NCI-H1105 treated with DMSO at 0.1 percent for 48 hours (cell line): ENCODE results near the gene ATP6V0A4.

Experiments
- DNase-seq: peaks from one replicate; lab custom pipeline; 2025; lab: John Stamatoyannopoulos, UW

ATP6V0A4 gene

DNA sequence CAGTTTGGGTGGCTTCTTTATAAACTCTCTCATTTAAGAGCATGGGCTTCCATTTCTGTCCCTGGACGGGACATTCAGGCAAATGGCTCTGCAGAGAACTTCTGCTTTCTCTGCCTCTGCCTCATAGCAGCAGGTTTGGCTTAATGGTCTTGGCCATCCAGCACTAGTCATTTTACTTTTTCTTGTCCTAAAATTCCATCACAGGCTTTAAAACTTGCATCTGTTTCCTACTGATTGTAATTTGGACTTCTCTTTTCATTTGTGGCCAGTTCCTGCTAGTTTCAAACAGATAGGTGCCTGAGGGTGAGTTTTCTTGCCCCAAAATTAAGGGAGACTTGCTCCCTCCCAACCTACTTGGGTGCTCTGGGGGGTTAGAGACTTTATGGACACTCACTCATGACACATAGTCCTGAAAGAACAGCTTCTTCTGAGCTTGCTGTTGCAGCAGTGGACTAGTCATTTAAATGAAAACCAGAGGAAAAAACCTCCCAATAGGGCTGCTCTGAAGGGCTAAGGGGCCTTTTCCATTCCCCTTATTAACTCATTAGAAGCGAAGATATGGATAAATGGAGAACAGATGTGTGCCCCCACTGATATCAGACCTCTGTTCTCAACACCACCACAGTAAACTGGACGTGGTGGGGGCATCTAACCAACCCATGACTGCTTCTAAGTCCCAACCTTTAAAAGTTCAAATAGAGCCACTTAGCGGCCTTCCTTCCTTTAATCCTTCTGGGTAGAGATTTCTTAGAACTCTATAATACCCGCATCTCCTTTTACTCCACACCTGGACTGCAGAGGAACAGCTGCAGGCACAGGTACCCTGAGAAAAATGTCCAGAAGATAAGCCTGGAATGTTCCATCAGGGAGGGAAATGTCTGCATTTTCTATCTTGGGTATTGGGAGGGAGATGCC, 135.7 kb downstream of the ATP6V0A4 start:
- DNase-seq, result no peak

- no peak for DNase-seq
Measured at GRCh38 chr7:138661069-138661635, 136.8 kb downstream of the ATP6V0A4 start.

DNA sequence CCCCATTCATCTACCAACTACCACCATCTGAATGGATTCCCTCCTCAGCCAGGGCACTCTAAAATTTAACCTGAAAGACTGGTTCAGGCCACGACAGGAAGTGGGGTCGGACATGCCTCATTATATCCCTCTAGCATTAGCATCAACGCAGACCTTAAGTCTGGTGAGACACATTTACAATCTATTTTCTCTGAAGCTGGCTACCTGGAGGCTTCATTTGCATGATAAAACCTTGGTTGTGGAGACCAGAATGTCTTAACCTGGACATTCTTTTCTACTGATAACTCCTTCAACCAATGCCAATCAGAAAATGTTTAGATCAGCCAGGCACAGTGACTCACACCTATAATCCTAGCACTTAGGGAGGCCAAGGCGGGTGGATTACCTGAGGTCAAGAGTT, 139.1 kb downstream of the ATP6V0A4 start:
- no peak for DNase-seq

- no peak for DNase-seq
Measured at GRCh38 chr7:138657854-138658386, 140.1 kb downstream of the ATP6V0A4 start.

DNA sequence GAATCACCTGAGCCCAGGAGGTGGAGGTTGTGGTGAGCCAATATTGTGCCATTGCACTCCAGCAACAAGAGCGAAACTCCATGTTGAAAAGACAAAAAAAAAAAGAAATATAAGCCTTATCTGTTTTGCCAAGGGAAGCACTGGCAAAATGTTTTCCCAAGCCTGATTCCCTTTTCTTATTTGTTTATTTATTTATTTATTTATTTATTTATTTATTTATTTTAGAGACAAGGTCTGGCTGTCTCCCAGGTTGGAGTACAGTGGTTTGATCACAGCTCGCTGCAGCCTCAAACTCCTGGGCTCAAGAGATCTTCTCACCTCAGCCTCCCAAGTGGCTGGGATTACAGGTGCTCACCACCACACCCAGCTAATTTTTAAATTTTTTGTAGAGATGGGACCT, 141.0 kb downstream of the ATP6V0A4 start:
- DNase-seq, result no peak
